ENCODE data around the gene PGD.

GRCh38 chr1:10378081-10378841 lies 20.6 kb upstream of the PGD start:
- no peak for TF ChIP-seq EZH2 (IDR thresholded peaks at IDR 0.05; ENCODE audit: borderline replicate concordance, low read length)
- TF ChIP-seq CTCF (conservative IDR thresholded peaks at IDR 0.05 in 1 of 2, IDR thresholded peaks at IDR 0.05 in 1 of 2; ENCODE audit: extremely low read depth in 1 of 2, insufficient read depth in 1 of 2, low read depth in 1 of 2, low read length in 2 of 2) = no peak

Data from mammary epithelial cell (primary cell).